ENCODE measurements around the gene ASB18. TPM values are rescaled to one million over a fixed set of nuclear protein-coding genes. Genes with fewer than 3 reads are reported as not detected.

The ASB18 gene
- total RNA-seq, 1 experiment from 2014 or later = not detected

- TF ChIP-seq AR (CRISPR knock-in tag; IDR thresholded peaks at IDR 0.05) (no peak), EMX1 (CRISPR knock-in tag; IDR thresholded peaks at IDR 0.05) (no peak)
Measured at GRCh38 chr2:236239276-236240065, 24.7 kb downstream of the ASB18 start (continued).

- Mint-ChIP-seq H3K4me1 (peaks cover 39% of the 10 kb centered on the region), H3K27me3 (ENCODE audit: low read depth) (peaks cover 59% of the 10 kb centered on the region), H3K27ac (no peak overlapping the region), H3K4me3 (no peak overlapping the region), H3K36me3 (no peaks in the 10 kb centered on the region), H3K9me3 (peaks cover 5% of the 10 kb centered on the region)
- POLR2A ChIA-PET = no interaction called here
- TF ChIP-seq ZNF425 (CRISPR knock-in tag; conservative IDR thresholded peaks at IDR 0.05) (no peak), SMAD4 (CRISPR knock-in tag; IDR thresholded peaks at IDR 0.05) (no peak), GTF2I (CRISPR knock-in tag; conservative IDR thresholded peaks at IDR 0.05) (no peak), GABPB1 (CRISPR knock-in tag; IDR thresholded peaks at IDR 0.05) (no peak), E2F4 (CRISPR knock-in tag; IDR thresholded peaks at IDR 0.05; ENCODE audit: borderline replicate concordance, low read depth) (no peak), CREM (CRISPR knock-in tag; IDR thresholded peaks at IDR 0.05) (no peak), MAX (CRISPR knock-in tag; IDR thresholded peaks at IDR 0.05) (no peak), MXD4 (CRISPR knock-in tag; IDR thresholded peaks at IDR 0.05; ENCODE audit: borderline replicate concordance) (no peak), JAZF1 (CRISPR knock-in tag; IDR thresholded peaks at IDR 0.05) (no peak), PRDM15 (CRISPR knock-in tag; IDR thresholded peaks at IDR 0.05) (no peak), CBFB (CRISPR knock-in tag; IDR thresholded peaks at IDR 0.05; ENCODE audit: low read depth) (no peak), EMX1 (CRISPR knock-in tag; IDR thresholded peaks at IDR 0.05) (no peak), PREB (CRISPR knock-in tag; IDR thresholded peaks at IDR 0.05; ENCODE audit: borderline replicate concordance) (no peak), ZNF512 (CRISPR knock-in tag; IDR thresholded peaks at IDR 0.05; ENCODE audit: borderline replicate concordance) (no peak), GRHL2 (CRISPR knock-in tag; IDR thresholded peaks at IDR 0.05; ENCODE audit: insufficient replicate concordance, severe bottlenecking) (no peak), ZNF671 (CRISPR knock-in tag; IDR thresholded peaks at IDR 0.05) (no peak), ATF3 (CRISPR knock-in tag; conservative IDR thresholded peaks at IDR 0.05) (no peak), ZNF138 (CRISPR knock-in tag; conservative IDR thresholded peaks at IDR 0.05) (no peak)
- CTCF ChIA-PET = interaction anchor here (0.9 to 3.4 kb wide), 5 partner anchors 16 to 473 kb away, joined by 3 to 14 read pairs (median 4); no protein-coding TSS in a partner anchor
- no peak for DNase-seq (ENCODE audit: low spot score)
- no peak for ATAC-seq
Measured at GRCh38 chr2:236238751-236239150, 25.5 kb downstream of the ASB18 start.

Measured in WTC11 (cell line).